Stimulated activated CD8-positive, alpha-beta memory T cell treated with anti-CD3 and anti-CD28 coated beads, Interleukin-12 subunit alpha, Interleukin-12 subunit beta, amount 100 ng/mL, for 4 hours (primary cell): Measurements from ENCODE around the gene CLEC2D.
"Not testable (repeated sequence)": the region's sequence is repeated elsewhere in the genome, so short reads cannot be mapped to it uniquely, and the experiment has no call there.

ENCODE experiments used
- DNase-seq: peaks from one replicate; pipeline ENCODE4 v3.0.0-alpha.2; 2020; ENCODE audit warnings: low read depth

The CLEC2D gene

GRCh38 chr12:9660046-9660445 lies 9.5 kb upstream of the CLEC2D start:
- no peak for DNase-seq

GRCh38 chr12:9661720-9662119 lies 7.8 kb upstream of the CLEC2D start:
- DNase-seq, result no peak

GRCh38 chr12:9662488-9662887 lies 7.0 kb upstream of the CLEC2D start:
- no peak for DNase-seq

- DNase-seq, result no peak
Observed at GRCh38 chr12:9667403-9668160, 1.9 kb upstream of the CLEC2D start.

GRCh38 chr12:9668161-9669018 lies 1.1 kb upstream of the CLEC2D start:
- DNase-seq, result no peak

GRCh38 chr12:9669019-9669326 lies 540 bp upstream of the CLEC2D start:
- DNase-seq, result no peak

- not testable (repeated sequence) for DNase-seq
Observed at GRCh38 chr12:9672340-9672739, 2.8 kb downstream of the CLEC2D start.

GRCh38 chr12:9673404-9674225 lies 4.1 kb downstream of the CLEC2D start:
- no peak for DNase-seq

GRCh38 chr12:9674226-9674590 lies 4.7 kb downstream of the CLEC2D start:
- no peak for DNase-seq

GRCh38 chr12:9682508-9682907 lies 13.0 kb downstream of the CLEC2D start:
- DNase-seq, result not testable (repeated sequence)

GRCh38 chr12:9682949-9683348 lies 13.4 kb downstream of the CLEC2D start:
- not testable (repeated sequence) for DNase-seq

- DNase-seq, result not testable (repeated sequence)
Observed at GRCh38 chr12:9685366-9685765, 15.9 kb downstream of the CLEC2D start.

GRCh38 chr12:9685915-9686314 lies 16.4 kb downstream of the CLEC2D start:
- DNase-seq, result no peak

- no peak for DNase-seq
Observed at GRCh38 chr12:9687228-9687627, 17.7 kb downstream of the CLEC2D start.

GRCh38 chr12:9692909-9693308 lies 23.4 kb downstream of the CLEC2D start:
- no peak for DNase-seq

GRCh38 chr12:9694241-9694640 lies 24.7 kb downstream of the CLEC2D start:
- no peak for DNase-seq

GRCh38 chr12:9695150-9695549 lies 25.6 kb downstream of the CLEC2D start:
- DNase-seq, result not testable (repeated sequence)

- not testable (repeated sequence) for DNase-seq
Observed at GRCh38 chr12:9695661-9696060, 26.1 kb downstream of the CLEC2D start.

- DNase-seq, result no peak
Observed at GRCh38 chr12:9697619-9698018, 28.1 kb downstream of the CLEC2D start.

GRCh38 chr12:9698681-9699080 lies 29.2 kb downstream of the CLEC2D start:
- DNase-seq, result no peak

GRCh38 chr12:9699269-9699897 lies 29.9 kb downstream of the CLEC2D start:
- no peak for DNase-seq
